ENCODE results near the gene TOP2B.

The TOP2B gene

DNA sequence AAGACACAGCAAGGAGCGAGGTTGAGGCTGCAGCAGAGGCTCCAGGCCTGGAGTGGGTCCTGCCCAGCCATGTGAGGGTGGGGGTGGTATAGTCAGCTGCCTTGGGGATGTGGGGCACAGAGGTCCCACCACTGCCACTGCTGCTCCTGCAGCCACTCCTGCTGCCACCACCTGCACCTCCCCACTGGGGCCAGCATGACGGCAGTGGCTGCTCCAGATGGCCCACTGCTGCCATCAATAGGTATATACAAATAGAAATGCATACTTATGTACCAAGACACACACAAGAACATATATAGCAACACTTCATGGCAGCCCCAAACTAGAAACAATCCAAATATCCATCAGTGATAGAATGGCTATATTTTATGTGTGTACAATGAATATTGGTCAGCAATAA is 10.0 kb upstream of the TOP2B start:
- DNase-seq, result no peak

DNA sequence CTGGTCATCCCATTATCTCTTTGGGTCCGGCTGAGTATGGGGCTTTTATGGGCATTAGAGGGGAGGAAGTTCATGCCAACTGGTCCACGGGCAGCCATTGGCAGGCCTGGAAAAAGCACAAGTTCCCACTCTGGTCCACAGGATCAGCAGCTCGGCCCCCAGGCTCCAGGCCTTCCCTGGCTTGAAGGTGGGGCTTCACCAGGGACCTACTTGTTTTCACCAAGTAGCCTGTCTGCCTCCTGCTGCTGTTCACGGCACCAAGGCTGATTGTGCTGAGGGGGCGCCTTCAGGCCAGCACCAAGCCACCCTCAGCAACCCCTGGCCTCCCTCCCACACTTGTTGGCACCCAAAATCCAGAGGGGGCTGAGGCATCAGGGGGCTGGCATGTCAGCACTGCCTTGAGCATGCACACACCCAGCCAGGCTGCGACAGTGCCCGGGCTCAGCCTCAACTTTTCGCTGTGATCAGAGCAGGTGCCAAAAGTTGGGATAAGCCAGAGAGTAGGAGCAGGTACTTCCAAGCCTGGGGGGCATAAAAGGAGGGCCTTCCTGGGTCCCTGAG is 9.1 kb upstream of the TOP2B start:
- no peak for DNase-seq

DNA sequence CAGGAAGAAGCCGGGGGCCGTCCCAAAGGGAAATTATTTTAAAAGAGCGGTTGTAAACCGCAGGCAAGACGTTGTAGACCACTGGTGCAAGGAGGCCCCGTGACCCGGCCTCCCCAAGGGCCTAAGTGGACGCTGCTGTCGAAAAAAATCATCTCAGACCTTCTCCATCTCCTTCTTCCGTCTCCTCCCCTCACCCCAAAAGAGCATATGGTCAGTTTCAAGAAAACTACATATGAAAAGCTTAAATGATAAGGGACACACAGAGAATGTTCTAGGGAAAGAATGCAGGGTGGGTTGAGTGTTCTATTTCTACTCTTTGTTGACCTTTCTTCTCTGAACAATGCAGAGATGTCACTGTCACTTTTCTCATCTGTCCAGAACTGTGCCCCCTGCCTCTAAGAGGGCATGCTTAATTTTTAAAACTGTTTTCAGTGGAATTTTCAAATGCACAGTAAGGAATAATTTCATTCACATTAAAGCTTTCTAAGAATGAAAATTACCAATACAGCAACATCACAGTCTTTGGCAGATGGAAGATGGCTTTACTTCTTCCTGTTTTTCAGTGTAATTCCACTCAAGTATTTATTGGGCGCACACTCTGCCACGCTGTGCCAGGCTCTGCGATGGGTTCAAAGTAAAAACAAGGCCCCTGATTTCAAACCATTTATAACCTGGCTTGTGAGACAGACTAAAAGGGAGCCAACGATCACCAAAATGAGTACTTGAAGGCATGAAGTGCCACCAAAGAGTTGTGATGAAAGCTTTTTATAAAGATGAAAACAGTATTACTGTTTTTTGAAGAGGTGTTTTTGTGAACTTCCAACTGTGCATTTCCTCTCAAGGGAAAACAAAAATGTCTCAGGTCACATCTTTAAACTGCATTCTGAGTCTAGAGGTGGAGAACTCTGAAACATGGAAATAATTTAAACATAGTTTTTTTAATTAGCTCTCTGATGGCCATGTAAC is 891 bp upstream of the TOP2B start:
- no peak for DNase-seq

DNA sequence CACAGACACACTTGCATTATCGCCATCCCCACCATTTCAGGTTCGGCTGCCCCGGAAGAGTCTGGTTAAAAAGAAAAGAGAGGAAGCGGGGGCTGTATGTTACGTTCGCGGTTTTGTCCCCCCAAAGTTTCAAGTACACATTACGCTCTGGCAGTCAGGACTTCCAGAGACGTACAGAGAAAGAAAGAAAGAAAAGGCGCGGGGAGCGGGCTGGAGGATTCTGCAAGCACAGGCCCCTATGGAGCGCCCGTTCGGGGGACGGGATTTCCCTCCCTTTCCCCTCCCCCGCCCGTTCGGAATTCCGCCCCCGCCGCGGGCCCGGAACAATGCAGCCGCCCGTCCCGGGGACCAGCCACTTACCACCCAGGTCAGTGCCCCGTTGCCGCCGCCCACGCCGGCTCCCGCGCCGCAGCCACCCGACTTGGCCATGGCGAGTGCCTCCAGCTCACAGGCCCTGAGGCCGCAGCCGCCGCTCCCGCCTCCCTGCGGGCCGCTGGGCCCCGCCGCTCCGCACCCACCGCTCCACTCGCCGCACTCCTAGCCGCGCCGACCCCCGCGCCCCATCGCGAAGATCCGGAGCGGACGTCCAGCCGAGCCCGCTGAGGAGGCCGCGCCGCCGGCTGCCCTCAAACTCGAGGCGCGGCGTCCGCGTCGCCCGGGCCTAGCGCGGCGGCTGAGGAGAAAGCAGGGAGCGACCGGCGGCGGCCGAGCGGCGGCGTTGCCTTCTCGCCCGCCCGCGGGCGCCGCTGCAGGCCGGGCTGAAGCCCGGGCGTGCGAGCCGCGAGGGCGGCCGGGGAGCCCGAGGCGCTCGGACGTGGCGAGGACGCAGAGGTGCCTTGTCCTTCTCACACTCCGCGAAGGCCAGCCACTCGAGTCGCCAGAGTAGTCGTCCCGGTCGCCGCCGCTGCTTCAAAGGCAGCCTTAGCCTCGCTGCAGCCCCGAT is 567 bp downstream of the TOP2B start:
- peak; percentile 77 for DNase-seq

DNA sequence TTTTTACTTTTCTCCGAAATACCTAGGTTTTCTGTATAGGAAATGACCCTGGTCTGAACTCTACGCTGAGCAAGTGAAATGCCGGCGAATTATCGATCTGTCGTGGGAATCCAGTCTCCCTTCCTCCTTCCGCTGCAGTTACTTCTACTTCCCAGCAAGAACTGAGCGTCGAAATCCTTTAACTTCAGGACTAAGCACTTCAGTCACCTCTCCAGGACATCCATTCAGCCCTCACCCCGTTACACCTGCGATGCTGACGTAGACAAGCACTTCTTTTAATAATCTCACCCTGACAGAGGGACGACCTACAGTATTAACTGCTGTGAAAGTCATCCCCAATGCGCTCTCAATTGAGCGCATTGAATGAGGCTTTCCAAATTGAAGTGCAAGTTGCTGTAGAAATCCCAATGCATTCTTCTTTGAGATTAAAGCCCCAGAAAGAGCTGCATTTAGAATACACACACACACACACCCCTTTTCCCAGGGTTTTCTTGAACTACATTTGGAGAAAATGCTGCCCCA is 1.3 kb downstream of the TOP2B start:
- DNase-seq, result peak; percentile 34

DNA sequence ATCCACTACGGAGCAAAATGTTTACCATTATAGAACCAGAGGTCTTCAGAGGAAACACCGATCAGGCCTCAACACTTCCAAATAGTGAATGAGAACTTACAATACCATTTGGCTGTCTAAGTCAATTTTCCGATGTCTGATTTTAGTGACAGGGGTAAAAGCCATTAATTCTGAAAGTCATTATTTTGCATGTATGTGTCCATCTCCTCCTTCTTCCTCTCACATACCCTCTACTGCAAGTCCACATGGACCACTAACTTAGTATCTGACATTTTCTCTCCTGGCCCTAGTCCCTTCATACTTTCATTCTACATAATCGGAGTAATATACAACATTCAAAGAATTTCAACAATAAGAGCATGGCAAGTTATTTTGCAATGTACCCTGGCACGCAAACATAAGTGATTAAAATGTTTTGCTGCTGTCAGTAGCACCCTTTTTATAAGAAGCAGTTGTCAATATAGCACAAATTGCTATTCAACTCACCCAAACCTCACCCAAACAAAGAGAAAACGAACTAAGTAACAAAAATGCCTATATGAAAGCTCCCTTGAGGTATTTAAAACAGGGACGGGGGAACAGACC is 1.9 kb downstream of the TOP2B start:
- DNase-seq, result no peak

DNA sequence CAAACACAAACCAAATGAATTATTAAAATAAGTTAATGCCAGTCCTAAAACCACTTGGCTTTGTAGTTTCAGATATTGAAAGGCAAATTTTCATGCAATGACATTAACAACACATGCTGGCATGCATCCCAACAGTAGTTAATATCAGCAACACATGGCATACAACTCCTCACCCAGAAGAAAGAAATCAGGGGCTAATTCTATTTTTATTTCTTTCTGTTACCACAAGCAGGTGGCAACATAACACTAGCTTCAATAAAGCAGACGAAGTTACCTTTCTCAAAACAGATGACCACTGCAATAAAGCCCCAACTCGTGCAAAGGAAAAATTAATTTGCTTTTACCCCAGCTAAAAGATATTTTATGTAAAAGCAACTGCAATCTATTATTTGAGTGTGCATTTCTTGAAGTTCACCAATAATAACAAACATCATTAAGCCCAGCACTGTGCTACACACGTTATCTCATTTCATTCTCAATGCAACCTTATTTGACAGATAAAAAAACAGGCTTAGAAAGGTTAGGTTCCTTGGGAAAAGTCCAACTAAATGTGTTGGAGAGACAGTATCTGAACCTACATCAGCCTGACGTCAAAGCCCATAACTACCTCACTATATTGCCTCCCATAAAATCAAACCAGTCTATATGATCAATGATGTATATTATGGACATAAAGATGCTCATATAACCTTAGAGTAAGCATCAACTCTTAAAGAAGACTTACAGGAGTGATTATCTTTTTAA is 2.8 kb downstream of the TOP2B start:
- no peak for DNase-seq

DNA sequence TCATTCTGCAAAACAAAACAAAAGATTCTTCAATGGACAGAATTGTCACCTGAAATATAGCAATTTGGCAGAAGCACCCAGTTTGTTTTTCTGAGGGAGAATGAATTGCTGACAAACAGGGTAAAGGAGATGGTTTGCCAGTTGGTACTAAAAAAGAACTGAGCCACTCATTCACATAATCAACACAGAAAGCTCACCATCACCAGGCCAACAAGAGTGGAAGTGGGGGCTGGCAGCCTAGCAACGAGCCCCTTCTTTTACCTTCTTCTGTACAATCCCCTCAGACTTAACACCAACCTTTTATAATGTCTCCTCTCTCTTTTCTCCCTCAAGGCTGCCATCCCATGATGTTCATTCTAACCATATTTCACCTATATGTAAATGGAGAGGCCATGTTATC is 5.9 kb downstream of the TOP2B start:
- DNase-seq, result no peak

DNA sequence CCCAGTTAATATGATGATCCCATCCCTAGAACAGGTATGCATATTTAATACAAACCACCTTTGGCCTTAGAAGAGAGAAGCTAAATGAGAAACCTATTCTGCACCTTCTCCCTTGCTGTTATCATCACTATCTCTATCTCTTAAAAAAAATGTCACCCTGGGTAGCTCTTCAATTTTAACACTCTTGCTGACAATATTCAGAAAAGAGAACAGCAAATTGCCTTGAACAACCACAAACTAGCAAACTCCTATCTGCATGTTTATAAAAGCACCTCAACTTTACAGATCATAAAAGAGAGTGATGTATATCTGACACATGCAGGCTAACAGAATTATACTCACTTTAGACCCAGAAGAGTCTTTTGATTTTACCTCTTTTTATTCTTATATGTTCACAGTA is 7.4 kb downstream of the TOP2B start:
- no peak for DNase-seq

DNA sequence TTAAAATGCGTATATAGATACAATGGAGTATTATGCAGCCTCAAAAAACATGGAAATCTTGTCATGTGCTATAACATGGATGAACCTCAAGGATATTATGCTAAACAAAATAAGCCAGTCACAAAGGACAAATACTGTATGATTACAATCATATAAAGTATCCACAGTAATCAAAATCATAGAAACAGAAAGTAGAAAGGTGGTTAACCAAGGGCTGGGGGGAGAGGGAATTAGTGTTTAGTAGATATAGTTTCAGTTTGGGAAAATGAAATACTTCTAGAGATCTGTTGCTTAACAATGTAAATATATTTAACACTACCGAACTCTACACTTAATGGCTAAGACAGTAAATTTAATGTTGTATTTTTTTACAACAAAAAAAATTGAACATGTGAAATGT is 9.0 kb downstream of the TOP2B start:
- no peak for DNase-seq

DNA sequence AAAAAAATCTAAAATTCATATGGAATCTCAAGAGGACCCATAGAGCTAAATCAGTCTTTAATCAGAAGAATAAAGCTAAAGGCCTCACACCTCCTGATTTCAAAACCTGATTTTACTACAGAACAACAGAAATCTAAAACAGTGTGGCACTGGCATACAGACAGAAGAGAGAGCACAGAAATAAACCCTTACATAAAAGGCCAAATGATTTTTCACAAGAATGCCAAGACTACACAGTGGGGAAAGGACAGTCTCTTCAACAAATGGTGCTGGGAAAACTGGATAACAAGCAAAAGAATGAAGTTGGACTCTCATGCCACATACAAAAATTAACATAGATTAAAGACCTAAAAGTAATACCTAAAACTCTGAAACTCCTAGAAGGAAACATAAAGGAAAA is 10.1 kb downstream of the TOP2B start:
- no peak for DNase-seq

DNA sequence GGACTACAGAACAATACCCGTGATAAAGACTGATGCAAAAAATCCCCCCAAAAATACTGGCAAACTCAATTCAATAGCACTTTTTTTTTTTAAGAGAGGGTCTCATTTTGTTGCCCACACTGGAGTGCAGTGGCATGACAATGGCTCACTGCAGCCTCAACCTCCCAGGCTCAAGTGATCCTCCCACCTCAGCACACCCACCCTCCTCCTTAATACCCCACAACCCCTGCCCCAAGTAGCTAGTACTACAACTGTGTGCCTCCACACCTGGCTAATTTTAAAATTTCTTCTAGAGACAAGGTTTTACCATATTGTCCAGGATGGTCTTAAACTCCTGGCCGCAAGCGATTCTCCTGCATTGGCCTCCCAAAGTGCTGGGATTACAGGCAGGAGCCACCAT is 11.4 kb downstream of the TOP2B start:
- DNase-seq, result no peak

DNA sequence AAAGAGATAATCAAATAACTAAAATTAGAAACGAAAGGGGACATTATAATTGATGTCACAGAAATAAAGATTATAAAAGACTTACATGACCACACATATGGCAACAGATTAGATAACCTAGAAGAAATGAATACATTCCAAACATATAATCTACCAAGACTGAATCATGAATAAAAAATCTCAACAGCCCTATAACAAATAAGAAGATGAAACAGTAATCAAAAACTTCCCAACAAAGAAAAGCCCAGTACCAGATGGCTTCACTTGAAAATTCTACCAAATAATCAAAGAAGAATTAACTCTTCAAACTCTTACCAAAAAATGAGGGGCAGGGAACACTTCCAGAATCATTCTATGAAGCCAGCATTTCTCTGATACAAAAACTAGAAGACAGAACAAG is 11.8 kb downstream of the TOP2B start:
- no peak for DNase-seq

DNA sequence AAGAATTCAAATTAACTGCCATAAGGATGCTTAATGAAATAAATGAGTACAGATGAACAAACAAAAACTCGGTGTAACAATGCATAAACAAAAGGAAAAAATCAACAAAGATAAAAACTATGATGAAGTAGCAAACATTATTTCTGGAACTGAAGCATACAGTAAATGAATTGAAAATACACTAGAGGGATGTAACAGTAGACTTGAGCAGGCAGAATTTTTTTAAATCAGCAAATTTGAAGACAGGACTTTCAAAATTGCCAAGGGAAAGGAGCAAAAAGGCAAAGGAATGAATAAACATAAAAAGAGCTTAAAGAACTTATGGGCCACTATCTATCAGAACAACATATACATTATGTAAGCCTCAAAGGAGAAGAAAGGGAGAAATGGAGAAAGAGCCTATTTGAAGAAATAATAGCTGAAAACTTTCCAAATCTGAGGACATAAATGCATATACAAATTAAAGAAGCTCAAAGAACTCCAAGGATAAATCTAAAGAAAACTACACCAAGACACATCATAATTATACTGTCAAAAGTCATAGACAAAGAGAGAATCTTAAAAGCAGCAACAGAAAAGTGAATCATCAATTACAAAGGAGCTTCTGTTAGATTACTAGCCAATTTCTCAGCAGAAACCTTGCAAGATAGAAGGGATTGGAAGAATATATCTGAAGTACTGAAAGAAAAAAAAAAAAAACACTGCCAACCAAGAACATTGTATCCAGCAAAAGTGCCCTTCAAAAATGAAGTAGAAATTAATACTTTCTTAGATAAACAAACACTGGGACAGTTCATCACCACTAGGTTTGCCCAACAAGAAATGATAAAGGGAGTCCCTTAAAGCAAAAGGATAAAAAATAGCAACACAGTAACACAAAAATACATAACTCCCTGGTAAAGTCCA is 15.5 kb downstream of the TOP2B start:
- no peak for DNase-seq

DNA sequence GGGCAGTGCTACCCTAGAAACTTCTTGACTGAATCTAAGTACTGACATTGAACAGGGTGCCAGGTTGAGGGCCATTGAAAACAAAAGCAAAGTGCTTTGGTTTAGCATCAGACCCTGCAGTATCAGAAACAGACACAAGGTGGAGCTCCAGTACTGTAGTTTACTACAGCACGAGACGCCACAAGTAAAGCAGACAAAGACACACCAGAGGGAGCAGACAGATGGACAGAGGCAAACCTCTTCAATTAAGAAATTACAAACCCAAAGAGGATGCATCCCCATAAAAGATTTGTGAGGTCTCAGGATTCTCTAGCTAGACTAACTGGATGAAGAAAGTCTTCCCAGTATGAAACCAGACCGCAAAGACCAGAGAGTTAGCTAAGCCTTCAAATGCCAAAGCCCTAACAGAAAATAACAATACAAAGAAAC is 16.6 kb downstream of the TOP2B start:
- DNase-seq, result peak; percentile 74

DNA sequence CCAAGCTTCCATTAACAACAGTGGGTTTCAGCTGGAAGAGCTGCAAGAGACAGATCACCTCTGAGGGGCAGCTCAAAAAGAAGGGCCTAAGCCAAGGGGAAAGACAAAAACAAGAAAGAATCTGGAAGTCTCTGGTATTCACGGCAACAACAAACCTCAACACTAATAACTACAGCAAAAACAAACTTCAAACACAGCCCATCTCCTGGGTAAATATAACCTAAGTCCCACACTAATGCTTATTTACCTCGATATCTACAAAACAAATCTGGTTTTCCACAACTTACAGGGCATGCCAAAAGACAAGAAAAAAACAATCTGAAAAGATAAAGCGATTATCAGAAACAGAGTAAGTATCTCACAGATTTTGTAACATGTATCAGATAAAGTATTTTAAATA is 29.7 kb downstream of the TOP2B start:
- no peak for DNase-seq

DNA sequence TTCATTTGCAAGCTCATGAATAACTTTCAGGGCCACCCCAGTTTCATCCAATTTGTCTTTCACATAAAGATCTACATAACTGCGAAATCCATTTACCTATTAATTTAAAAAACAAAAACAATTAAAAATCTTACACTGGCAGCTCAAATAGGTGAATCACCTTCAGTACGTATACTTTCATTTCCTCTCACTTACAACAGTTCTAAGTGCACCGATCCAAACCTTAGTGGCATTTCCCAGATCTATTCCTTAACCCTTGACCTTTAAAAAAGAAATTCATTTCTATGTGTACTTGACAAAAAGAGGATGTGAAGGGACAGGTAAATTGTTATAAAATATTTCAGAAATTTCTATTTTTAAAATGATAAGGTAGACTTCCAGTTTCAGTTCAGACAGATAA is 30.8 kb downstream of the TOP2B start:
- no peak for DNase-seq

DNA sequence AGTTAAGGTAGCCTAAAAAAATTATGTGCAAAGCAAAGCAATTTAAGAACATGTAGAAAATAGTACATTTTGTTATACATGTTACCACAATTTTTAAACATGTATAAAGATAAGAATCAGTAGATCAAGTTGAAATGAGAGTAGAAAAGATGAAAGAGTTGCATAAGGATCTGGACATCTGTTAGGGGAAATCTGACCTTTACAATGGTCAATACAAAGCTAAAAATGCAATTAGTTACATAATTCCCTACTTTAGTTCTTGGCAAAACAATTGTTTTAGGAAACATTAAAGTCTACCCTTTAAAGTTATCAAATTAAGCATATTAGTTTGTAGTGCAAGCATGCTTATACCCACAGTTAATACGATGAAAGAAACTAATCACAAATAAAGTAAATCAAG is 32.7 kb downstream of the TOP2B start:
- no peak for DNase-seq

DNA sequence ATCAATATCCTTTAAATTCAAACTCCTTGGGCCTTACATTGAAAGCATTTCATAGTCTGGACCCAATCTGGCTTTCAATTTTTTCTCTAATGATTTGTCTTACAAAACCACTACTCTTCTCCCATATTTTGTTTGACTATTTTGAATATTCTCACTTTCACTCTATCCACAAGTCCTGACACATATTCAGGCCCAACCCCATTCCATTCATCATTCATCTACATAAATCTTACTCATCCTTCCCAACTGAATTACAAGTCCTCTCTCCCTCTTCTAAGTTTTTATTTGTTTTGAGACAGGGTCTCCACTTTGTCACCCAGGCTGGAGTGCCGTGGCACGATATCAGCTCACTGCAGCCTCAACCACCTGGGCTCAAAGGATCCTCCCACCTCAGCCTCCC is 43.6 kb downstream of the TOP2B start:
- no peak for DNase-seq

DNA sequence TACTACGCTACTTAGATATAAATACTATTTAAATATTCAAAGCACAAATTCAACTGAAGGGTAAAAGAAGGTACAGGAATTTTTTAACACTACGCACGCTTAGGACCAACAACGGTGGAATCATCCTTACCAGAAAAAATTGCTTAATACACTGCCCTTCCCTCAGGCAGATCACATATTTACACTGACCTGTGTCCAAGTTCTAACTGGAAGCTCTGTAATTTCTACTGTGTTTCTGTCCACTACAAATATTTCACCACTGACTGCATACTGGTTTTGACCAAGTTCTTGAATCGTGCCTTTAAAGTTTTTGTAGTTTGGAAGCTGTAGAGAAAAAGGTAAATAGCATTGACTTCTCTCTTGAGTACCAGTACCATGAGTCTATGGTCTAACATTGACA is 44.2 kb downstream of the TOP2B start:
- DNase-seq, result no peak

DNA sequence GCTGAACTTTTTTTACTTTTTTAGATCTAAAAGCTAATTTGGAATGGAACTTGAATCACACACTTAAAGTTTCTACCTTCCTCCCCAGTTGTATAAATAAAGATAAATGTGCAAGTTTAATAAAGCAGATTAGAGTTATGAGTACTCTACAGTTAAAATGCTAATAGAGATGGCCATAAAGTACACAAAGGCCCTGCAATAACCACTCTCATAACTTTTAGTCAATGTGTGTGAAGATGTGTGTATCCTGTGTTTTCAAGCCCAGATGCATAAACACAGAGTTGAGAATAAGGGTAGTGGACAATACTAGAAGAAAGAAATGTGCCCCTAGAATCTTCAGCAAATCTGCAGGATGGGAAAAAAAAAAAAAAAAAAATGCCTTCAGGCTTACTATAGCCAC is 45.3 kb downstream of the TOP2B start:
- DNase-seq, result no peak
